HL-60 (cell line): ENCODE results near the gene NUAK2.

Experiments used
- CTCF ChIP-seq: IDR thresholded peaks from one replicate; pipeline ENCODE4 v1.5.1; 2011; ENCODE audit warnings: low read length, control low read depth, inconsistent platforms; ENCODE audit not compliant: insufficient read depth
- POLR2AphosphoS5 ChIP-seq: IDR thresholded peaks from 2 replicates; pipeline ENCODE4 v1.6.1; 2012; ENCODE audit warnings: low read depth

DNA sequence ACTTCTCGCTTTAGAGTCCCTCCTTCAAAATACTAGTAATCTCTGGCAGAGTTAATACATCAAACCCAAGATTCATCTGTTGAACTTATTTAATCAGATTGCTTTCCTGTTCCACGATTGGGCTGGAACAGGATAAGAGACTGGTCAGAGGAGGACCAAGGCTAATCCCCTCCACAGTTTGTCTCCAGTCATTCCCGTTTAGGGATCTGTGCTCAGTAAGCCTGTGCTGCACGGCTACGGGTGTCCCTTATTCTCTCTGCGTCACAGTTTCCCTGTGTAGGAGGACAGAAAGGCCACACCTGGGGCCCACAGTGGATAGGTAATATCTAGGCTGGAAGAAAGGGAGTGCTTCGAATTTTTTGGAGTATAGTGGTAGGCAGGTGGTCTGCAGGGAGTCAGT is 16.5 kb upstream of the NUAK2 start:
- no peak for TF ChIP-seq CTCF
- TF ChIP-seq POLR2AphosphoS5, result no peak
